ENCODE measurements around the gene ERG.

- TF ChIP-seq CTCF (conservative IDR thresholded peaks at IDR 0.05; ENCODE audit: low read length), result no peak
- TF ChIP-seq EZH2phosphoT487 (IDR thresholded peaks at IDR 0.05; ENCODE audit: borderline replicate concordance, low read depth, low read length), result no peak
Observed at GRCh38 chr21:38400195-38400919, 97.9 kb downstream of the ERG start.

Data from OCI-LY7 (cell line).